ENCODE measurements around the gene CASP4.

DNA sequence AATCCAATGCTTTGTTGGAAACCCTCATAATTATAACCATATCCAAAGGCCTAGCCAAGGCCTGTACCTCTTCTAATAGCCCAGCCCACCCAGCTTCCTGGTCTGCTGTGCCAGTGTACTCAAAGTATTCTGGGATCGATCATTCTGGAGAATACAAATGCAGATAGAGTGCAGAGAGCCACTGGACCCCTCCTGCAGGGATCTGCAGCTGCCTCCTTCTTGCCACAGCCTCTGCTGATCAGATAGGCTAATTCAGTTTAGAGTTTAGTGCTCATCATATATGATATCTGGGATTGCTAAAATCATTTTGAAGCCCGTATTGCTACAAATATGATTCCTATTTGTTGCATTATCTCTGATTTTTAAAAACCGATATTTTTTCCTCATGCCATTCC lies 37.1 kb upstream of the CASP4 start:
- TF ChIP-seq, protein P1, sequence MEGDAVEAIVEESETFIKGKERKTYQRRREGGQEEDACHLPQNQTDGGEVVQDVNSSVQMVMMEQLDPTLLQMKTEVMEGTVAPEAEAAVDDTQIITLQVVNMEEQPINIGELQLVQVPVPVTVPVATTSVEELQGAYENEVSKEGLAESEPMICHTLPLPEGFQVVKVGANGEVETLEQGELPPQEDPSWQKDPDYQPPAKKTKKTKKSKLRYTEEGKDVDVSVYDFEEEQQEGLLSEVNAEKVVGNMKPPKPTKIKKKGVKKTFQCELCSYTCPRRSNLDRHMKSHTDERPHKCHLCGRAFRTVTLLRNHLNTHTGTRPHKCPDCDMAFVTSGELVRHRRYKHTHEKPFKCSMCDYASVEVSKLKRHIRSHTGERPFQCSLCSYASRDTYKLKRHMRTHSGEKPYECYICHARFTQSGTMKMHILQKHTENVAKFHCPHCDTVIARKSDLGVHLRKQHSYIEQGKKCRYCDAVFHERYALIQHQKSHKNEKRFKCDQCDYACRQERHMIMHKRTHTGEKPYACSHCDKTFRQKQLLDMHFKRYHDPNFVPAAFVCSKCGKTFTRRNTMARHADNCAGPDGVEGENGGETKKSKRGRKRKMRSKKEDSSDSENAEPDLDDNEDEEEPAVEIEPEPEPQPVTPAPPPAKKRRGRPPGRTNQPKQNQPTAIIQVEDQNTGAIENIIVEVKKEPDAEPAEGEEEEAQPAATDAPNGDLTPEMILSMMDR (conservative IDR thresholded peaks at IDR 0.05 in 1 of 2, IDR thresholded peaks at IDR 0.05 in 1 of 2; ENCODE audit: extremely low read depth in 1 of 2, insufficient read depth in 1 of 2, low read depth in 1 of 2, low read length in 2 of 2), result no peak
- no peak for TF ChIP-seq EZH2 (IDR thresholded peaks at IDR 0.05; ENCODE audit: borderline replicate concordance, low read length)
